ENCODE data around the gene WWC1.

GRCh38 chr5:168334695-168335094 is 43.2 kb downstream of the WWC1 start:
- TF ChIP-seq TAF1 (IDR thresholded peaks at IDR 0.05; ENCODE audit: low read depth, low read length) (no peak), POLR2AphosphoS5 (IDR thresholded peaks at IDR 0.05; ENCODE audit: low read depth, low read length) (no peak), POLR2A (IDR thresholded peaks at IDR 0.05; ENCODE audit: low read depth, low read length) (no peak), SPI1 (IDR thresholded peaks at IDR 0.05; ENCODE audit: low read depth, low read length) (no peak), POU2F2 (IDR thresholded peaks at IDR 0.05; ENCODE audit: low read depth, low read length) (no peak), PAX5 (IDR thresholded peaks at IDR 0.05; ENCODE audit: insufficient read depth, low read length, severe bottlenecking) (no peak)

Measured in GM12891 (cell line).